SIG-M5 treated with dmso at 0.1 percent for 504 hours (cell line): ENCODE results near the gene FLNB.

Source experiments
- DNase-seq: peaks from one replicate; lab custom pipeline; 2025; ENCODE audit not compliant: unreplicated experiment; lab: John Stamatoyannopoulos, UW

The FLNB gene

DNA sequence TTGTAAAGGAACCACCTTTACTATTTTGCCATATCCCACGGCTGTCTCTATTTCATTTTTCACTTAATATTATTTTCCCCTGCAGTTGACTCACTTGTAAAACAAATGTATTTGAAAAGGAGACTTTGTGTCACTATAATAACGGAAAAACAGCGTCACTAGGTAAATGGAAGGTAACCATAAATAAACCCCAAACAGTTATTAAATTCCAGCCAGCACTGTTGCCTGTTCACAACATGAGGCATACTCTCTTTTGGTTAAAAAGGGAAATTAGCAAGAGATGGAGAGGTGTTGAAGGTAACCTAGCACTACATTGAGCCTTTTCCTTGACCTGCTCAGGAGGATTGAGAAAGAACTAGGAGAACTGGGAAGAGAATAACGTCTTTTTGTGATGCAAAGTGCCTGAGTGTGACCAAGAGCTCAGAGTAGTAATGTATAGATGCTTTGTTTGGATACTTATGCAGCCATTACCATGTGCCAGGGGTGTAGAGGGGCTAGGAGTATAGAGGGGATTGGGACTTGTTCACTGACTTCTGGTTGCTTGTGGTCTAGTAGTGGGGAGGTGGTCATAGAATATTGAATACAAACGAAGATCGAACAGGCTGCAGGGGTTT is 19.6 kb downstream of the FLNB start:
- no peak for DNase-seq

DNA sequence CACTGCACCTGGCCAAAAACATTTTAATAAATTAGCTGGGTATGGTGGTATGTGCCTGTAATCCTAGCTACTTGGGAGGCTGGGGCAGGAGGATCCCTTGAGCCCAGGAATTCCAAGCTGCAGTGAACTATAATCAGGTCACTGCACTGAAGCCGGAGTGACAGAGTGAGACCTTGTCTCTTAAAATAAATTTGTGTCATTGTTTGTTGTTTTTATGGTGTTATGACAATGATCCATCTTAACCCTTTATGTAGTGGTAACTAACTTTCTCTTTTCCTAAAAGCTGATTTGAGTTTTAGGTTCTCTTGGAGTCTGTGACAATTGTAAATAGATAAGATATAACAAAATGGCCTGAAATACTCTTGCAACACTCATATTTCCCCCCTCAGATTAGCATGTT is 20.7 kb downstream of the FLNB start:
- no peak for DNase-seq

DNA sequence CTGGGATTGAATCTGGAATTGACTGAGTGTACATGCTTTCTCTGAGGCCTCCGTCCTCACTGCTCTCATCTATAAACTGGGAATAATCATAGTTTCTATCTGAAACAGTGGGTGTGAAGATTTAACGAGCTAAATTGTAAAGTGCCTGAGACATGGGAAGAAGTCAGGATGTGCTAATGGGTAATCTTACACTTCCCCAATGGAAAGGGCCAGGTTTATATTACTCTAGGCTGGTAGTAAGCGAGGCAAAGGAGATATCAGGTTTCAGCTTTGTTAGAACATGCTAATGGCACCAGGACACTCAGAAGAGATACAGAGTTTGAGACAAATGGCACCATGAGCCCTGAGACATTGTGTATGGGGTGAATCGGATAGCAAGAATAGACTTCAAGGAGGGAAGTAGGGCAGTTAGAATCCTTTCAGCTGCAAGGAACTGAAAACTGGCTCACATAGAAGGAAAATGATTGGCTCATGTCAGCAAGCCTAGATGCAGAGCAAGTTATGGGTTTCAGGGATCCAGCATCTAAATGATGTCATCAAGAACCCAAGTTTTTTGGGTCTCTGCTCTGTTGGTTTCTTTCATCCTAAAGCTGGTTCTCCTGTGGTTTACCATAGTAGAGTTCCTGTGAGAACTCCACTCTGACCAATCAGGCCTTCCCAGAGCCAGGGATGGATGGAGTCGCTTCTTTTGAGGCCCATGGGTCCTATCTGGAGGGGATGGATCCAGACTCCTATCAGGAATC is 21.8 kb downstream of the FLNB start:
- DNase-seq = no peak

DNA sequence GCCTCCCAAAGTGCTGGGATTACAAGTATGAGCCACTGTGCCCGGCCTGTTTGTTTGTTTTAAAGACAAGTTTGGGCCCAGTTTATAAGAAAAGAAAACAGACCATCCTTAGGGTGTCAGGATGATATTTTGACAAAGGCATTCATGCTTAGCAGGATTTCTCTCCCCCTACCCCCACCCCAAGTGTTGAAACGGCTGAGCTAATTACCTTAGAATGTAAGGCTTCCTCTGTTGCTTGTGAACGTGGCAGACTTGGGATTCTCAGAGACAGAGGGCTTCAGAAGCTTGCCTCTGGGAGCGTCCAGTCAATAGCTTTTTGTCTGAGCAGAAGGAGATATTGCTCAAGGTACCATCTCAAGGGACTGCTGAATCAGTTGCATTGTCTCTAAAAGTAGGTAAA is 24.0 kb downstream of the FLNB start:
- no peak for DNase-seq

DNA sequence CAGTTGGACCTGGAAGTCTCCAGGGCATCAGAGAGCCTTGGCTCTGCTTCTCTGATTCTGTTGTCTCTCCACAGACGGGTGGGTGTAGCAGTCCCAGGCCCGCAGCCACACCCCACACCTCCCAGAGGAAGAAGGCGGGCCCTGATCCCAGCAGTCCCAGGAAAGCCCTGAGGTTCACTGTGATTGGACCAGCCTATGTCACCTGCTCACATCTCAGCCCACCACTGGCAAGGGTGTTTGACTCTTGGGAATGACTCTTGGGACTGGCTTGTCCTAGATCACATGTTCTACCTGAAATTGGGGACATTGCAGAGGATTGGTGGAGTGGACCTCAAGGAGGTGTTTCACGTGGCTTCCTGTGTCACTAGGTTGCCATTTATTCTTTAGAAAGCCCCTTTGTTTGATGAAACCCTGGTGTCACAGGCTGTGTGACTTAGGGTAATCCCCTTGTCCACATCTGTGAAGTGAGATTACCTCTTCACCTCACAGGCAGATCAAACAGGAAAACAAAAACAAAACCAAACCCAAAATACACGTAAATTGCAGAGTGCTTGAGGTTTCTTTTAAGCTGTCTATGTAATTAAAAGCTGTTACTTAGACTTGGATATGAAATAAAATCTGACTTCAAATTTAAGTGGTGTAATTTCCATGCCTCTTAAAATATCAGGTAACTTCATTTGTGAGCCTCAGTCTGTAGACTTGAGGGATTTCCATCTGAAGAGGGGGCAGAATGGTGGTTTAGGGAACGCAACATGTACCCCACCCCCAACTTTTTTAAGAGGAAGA is 26.7 kb downstream of the FLNB start:
- DNase-seq = no peak

DNA sequence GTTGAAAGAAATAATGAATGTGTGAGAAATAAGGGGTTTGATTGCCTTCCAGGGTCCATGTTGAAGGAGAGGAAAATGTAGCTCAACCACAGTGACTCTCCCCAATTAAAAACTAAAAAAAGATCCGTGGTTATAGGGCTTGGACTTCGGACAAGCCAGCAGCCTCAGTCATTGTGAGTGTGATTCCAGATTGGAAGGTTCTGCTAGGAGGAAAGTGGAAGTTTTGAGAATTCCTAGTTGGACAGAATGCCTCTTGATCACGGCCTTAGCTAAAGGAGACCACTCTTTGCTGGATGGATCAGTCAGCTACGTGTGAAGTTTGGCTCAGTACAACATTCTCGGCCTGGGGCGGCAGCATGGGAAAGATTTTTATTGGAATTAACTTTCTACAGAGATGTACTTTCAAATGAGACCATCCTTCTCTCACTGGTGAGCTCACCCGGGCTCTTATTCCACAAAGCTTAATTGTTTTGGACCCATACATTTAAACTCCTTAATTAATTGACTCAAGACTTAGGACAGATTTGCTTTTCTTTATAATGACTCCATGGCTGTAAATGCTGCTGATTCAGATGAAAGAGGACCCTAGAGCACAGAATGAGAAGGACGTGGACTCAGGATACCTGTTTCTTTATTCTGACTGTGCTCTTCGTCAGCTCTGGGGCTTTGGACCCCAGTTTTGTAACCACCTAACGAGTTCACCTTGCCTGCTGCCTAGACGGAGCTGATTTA is 27.5 kb downstream of the FLNB start:
- DNase-seq = no peak

DNA sequence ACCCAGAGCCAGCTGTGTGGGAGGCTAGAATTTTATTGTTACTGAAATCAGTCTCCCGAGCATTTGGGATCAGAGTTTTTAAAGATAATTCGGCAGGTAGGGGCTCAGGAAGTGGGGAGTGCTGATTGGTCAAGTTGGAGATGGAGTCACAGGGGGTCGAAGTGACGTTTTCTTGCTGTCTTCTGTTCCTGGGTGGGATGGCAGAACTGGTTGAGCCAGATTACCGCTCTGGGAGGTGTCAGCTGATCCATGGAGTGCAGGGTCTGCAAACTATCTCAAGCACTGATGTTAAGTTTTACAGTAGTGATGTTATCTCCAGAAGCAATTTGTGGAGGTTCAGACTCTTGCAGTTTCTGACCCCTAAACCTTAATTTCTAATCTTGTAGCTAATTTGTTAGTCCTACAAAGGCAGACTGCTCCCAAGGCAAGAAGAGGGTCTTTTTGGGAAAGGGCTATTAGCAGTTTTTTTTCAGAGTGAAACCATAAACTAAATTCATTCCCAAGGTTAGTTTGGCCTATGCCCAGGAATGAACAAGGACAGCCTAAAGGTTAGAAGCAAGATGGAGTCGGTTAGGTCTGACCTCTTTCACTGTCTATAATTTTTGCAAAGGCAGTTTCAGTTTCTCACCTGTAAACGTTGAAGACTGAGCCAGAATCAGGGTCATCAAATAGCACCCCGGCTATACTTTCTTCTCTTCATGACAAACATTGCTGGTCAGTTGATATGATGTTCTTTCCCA is 28.2 kb downstream of the FLNB start:
- DNase-seq = no peak

DNA sequence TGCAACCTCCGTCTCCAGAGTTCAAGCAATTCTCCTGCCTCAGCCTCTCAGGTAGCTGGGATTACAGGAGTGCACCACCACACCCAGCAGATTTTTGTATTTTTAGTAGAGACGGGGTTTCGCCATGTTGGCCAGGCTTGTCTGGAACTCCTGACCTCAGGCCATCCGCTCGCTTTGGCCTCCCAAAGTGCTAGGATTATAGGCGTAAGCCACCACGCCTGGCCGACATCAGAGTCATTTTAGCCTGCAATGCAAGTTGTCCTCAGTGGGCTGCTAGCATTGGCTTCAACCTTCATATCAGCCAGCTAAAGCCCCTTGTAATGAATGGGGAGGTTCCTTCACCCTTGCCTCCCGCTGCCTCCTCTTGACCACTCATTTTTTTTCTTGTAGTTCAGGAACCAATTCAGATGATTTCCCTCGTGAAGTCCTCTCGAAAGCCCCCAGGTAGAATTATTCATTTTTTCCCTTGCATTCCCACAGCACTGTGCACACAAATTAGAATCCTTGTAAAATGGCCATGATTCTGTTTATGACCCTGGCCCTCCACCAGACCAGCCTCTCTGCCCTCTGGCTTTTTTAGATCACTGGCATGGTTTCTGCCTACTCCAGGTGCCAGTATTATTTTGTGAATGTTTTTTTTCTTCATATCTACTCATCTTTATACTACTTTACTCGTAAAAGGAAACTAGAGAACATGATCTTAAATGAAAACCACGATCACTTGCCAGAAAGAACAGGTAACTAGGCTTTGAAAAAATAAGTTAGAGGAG is 29.1 kb downstream of the FLNB start:
- no peak for DNase-seq

DNA sequence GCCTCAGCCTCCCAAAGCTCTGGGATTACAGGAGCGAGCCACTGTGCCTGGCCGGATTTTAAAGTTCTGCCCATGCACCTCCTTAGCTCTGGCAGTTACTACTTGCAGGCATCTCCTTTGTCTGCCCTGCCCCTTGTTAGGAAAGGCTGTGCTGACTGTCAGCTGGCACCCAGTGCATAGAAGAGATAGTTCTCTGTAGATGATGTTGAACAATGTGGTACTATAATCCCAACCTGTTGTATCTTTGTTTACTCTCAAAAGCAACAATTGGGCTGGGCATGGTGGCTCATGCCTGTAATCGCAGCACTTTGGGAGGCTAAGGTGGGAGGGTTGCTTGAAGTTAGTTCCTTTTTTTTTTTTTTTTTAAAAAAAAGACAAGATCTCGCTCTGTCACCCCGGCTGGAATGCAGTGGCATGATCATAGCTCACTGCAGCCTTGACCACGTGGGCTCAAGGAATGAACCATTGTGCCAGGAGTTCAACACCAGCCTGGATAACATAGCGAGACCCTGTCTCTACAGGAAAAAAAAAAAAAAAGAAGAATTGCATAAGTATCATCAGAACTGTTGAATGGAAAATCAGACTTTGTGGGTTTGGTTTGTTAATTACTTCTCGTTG is 30.6 kb downstream of the FLNB start:
- peak; percentile 14 for DNase-seq

DNA sequence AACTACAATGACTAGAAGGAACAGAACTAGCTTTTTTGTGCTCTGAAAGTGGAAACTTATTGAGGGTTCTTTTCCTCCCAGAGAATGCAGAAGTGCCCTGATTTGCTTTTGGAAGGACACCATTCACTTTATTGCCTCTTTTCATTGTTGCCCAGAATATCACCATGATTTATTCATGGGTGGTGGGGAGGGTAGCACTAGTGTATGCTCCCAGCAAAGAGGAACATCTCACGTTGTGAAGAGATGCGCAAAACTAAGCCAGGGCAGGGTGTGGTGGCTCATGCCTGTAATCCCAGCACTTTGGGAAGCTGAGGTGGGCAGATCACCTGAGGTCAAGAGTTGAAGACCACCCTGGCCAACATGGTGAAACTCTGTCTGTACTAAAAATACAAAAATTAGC is 31.4 kb downstream of the FLNB start:
- no peak for DNase-seq

DNA sequence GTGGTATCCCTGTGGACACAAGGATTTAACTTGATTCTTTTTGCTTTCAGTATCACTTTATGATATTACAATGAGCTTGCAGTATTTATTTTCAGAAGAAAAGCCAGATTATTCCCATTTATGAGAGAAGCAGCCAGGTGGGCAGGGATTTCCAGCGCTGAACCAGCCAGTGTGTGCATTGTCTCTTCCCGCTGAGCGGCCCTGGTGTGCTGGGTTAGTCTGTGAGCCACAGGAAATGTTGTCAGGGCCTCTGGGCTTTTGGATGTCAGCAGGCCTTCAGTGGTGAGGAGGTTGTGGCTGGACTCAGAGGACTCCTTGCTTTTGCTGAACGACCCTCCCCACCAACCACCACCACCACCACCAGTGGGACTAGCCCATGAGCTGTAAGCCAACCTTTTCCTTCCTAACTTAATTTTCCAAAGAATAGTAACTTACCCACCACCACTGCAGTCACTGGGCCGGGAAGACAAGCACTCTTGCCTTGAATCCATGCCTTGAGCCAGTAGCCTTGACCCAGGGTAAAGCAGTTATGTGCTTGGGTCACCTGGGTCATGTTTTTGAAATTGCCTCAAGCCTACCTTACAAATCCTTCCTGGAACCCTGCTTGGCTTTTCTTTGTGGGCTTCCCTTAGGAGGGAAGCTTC is 33.1 kb downstream of the FLNB start:
- no peak for DNase-seq

DNA sequence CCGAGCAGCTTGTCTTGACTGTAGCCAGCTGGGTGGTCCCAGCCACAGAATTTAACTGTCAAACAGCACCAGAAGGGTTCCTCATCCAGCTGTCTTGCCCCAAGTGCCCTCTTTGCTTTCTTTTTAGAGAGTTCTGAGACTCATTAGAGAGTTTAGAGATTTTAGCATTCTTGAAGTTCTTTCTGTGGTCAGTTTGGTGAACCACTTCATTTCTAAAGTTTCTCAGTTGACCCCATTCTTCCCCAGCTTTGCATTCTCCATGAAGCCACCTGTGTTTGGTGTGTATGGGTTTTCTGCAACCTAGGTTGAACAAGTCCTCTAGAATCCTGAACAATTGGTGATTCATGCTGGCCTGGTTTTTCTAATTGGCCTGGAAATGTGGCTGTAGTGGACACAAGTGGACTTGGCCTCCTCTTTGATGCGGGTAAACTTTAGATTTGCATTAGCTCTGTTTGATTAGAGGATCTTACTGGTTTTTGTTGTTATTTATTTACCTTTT is 33.7 kb downstream of the FLNB start:
- no peak for DNase-seq

DNA sequence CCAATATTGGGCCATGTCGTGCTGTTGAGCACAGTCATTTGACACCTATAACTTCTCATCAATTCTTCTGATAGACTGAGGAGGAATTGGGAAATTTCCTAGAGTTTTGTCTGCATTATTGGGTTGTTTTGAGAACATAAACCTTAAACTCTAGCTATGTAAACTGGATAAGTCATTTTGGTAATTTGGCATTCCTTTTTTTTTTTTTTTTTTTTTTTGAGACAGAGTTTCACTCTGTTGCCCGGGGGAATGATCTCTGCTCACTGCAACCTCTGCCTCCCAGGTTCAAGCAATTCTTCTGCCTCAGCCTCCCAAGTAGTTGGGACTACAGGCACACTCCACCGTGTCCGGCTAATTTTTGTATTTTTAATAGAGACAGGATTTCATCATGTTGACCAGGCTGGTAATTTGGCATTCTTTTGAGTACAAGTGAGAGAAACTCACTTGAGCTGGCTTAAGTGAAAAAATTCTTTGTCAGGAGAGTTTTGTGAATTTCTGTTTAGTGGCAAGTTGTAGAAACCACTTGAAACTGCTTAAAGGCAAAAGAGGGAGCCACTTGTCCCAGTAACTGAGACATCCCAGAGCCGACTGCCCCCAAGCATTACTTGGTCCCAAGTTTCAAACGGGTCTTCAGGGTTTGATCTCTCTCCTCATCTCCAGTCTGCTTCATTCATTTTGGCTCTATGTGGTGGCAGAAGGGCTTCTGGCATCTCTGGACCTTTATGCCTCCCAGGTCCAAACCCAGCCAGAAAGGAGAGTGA is 34.9 kb downstream of the FLNB start:
- no peak for DNase-seq

DNA sequence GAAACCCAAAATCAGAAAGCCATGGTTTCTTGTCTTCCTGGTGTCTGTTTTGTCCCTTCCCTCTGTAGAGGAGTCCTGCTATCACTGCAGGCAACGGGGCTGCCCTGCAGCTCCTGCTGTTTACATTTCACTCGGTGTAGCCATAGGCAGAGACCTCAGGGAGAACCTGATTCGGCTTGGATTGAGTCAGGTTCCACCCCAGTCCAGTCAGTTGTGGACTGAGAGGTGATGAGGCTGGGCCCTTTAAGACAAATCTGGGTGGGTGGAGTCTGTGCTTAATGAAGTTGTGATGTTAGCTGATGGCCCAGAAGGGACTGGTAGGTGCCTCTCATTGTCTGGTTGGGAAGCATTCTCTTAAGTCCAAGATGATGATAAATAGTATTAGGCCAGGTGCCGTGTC is 35.7 kb downstream of the FLNB start:
- no peak for DNase-seq

DNA sequence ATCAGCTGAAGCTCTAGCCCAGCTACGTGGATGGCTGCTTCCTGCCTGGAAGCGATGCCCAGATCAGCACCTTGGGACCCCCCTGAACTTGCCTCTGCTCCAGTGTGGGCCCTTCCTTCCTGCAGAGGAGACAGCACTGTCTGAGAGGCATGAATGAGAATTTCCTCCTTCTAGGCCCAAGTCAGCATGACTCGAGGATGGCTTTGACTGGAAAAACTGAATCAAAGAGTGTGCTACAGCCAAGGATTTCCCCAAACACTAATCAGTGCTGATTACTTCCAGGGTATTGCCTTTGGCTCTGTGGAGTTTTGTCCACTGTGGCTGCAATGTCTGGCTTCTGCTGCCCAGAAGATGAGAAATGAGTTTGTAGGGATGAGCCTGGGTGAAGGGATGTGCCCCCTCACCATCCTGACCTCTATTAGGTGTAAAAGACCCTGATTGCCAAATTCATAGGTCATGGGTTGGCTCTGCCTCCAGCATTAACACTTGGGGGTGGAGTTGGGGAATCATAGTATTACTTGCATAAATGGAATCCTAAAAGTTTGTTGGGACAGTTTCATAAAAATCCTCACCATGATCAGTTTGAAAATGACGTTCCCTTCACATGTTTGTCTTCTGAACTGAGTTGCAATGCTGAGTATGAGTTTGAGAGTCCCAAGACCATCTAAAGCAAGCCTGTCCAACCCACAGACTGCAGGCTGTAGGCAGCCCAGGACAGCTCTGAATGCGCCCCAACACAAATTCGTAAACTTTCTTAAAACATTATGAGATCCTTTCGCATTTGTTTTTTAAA is 36.7 kb downstream of the FLNB start:
- DNase-seq = no peak

DNA sequence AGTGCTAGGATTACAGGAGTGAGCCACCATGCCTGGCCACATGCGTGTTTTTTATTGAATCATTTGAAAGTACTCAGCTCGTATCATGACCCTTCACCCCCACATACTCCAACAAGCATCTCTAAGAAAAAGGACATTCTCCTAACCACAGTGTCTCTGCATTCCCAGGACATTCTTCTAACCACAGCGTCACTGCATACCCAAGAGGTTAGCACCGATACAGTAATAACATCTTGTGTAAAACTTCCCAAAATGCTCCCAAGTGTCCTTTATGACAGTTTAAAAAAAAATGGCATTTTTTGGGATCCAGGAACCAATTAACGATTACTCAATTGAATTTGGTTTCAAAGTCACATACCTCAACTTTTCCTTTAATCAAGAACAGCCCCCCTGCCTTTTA is 39.6 kb downstream of the FLNB start:
- DNase-seq = no peak

DNA sequence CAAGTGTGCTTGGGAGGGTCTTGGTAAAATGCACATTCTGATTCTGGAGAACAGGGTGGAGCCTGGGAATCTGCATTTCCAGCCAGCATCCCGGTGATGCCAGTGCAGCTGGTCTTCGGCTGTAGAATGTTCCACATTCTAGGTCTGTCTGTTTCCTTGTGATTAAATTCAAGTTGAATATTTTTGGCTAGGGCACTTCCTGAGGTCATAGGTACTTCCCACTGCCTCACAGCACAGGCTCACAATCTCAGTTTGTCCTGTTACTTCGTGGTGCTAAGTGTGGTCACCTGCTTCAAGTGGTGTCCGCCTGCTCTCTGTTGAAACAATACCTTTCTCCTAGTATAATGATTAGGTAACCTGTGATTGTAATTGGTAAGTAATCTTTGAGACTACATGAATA is 40.1 kb downstream of the FLNB start:
- DNase-seq = no peak
